HG03139 (cell line): ENCODE results near the gene CSAD.

Experiments used
- ATAC-seq: cut with Tn5 transposase; IDR thresholded peaks from one replicate; pipeline ENCODE4 v1.9.1; 2021; ENCODE audit not compliant: unreplicated experiment

Gene CSAD

DNA sequence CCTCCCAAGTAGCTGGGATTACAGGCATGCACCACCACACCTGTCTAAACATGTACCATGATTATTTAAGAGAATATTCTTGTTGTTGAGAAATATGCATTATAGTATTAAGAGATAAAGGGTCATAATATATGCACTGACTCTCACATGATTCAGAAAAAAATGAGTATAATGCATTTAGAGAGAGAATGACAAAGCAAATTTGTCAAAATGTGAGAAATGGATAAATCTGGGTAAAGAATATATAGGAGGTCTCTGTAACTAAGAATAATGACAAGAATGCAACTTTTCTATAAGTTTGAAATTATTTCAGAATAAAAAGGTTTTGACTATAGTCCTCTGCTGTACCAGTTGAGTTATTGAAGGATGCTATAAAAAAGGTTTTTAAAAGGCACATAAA lies 28.3 kb downstream of the CSAD start:
- ATAC-seq: no peak

DNA sequence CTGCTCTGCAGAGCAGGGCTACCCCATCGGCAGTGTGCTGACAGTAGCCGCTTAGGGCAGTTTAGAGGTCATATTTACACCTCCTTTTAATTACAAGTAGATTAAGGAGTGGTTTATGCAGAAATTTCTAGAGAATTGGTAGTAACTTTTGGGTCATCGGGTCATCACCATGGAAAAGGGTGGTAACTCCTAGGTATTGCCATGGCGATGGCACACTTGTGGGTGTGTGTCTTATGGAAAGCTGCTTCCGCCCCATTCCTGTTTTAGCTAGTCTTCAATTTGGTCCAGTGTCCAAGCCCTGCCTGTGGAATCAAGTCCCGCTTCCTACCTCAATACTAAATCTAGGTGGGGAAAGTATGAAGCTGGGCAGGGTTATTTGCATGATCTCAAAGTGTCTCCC lies 29.7 kb downstream of the CSAD start:
- no peak for ATAC-seq

DNA sequence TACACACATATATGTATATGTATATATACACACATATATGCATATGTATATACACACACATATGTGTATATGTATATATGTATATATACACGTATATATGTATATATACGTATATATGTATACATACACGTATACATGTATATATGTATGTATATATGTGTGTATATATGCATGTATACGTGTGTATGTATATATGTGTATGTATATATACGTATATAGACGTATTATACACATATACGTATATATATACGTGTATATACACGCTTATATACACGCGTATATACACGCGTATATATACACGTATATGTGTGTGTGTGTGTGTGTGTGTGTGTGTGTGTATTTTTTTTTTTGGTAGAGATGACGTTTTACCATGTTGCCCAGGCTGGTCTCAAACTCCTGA lies 33.1 kb downstream of the CSAD start:
- no peak for ATAC-seq

DNA sequence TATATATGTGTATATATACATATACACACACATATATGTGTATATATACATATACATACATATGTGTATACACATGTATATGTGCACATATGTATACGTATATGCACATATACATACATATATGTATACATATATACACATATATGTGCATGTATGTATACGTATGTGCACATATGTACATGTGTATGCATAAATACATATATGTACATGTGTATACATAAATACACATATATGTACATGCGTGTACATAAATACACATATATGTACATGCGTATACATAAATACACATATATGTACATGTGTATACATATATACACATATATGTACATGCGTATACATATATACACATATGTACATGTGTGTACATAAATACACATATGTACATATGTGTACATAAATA lies 33.5 kb downstream of the CSAD start:
- ATAC-seq: no peak

DNA sequence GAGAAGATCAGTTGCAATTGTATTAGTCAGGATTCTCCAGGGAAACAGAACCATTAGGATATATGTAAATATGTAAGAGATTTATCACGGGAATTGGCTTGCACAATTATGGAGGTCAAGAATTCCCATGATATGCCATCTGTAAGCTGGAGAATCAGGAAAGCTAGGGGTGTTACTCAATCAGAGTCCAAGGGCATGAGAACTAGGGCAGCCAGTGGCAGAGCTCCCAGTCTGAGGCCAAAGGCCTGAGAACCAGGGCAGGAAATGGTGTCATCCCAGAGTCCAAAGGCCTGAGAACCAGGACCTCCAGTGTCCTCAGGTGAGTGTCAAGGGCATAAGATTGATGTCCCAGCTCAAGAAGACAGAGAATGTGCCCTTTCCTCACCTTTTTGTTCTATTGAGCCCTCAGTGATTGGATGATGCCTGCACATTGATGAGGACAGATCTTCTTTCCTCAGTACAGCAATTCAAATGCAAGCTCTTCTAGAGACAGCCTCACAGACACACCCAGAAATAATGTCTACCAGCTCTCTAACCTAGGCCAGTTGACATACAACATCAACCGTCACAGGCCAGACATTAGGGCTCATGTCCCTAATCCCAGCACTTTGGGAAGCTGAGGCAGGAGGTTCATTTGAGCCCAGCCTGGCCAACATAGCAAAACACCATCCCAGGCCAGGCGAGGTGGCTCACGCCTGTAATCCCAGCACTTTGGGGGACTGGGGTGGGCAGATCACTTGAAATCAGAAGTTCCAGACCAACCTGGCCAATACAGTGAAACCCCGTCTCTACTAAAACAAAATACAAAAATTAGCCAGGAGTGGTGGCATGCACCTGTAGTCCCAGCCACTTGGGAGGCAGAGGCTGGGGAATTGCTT lies 35.1 kb downstream of the CSAD start:
- ATAC-seq: no peak

DNA sequence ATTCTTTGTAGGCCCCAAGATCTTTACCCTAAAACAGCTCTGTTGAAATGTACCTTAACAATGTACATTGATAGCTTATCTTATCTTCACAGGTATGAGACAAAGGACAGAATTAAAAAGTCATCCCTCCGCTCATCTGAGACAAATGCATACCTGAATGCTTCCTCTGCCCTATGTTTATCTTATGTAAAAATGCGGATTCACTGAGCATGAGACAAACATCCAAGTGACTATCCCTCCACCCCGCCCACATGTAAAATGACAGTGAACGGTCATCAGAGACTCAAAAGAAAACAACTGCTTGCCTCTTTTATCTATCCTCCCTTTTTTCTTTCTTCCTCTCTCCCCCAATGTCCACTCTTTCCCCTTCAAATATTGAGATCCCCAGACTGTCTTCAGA lies 37.4 kb downstream of the CSAD start:
- no peak for ATAC-seq

DNA sequence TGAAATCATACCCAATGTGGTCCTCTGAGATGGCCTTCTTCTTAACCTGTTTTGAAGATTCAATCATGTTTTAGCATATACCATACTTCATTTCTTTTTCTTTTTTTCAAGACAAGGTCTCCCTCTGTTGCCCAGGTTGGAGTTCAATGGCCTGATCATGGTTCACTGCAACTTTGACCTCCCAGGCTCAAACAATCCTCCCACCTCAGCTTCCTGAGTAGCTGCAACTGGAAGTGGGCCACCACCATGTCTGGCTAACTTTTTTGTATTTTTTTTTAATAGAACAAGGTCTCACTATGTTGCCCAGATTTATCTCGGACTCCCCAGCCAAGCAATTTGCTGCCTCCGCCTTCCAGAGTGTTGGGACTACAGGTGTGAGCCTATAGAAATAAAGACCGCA lies 47.0 kb downstream of the CSAD start:
- ATAC-seq: no peak

DNA sequence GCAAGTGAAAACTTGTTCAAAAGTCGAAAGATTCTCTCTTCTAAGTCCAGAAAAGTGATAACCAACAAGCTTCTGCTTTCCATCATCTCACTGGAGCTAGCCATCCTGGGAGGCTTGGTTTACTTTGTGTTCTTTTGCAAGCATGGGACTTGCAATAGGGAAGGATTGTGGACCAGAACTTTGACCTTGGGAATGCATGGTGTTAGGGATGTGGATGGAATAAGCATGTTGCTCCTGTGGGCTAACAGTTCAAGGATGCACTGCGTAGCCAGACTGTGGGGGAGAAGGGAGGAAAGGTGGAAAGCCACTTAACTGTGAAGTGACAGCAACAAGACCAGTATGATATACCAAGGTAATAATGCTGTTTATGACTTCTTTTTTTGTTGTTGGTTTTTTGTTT lies 48.9 kb downstream of the CSAD start:
- ATAC-seq: no peak

DNA sequence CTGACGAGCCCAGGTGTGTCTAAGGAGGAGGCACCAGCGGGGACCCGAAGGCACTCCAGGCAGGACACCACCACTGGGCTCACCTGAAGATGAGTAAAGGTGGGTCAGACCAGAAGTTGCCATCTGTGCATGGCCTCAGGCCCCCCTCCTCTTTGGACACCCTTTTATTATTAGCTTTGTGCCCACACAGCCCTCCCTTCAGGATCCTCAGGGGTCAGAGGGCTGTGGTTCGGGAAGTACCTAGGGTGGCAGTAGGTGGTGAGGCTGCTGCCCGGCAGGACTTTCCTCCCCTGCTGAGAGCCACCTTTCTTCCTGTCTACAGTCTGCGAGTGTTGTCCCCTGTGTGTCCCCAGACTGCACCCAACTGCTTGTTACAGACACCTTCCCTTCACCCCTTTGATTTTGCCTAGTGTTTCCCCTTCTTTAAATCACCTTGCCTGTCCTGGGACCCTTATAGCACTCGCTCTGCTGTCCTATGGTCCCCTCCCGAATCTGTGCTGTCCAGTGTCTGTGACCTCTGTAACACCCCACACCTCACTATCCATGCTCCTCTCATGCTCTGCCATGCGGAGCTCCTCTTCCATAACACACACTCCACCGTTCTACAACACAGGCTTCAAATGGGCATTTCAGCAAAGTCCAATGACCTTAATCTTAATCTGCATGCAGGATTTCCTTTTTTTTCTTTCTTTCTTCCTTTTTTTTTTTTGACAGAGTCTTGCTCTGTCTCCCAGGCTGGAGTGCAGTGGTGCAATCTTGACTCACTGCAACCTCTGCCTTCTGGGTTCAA lies 51.8 kb downstream of the CSAD start:
- ATAC-seq: no peak

DNA sequence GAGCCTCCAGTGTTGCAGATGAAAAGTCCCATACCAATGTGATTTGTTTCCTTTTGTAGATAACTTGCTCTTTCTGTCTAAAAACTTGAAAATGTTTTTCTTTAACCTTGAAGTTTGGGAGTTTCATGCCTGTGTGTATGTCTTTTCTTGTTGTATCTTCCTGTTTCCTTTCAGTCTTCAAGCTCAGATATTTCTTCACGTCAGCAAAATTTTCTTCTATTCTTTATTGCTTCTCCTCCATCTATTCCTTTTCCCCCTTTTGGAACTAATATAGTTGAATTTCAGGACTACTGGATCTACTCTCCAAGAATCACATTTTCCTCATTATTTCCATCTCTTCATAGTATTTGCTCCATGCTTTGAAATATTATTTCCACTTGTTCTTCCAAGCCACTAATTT lies 53.6 kb downstream of the CSAD start:
- ATAC-seq: no peak

DNA sequence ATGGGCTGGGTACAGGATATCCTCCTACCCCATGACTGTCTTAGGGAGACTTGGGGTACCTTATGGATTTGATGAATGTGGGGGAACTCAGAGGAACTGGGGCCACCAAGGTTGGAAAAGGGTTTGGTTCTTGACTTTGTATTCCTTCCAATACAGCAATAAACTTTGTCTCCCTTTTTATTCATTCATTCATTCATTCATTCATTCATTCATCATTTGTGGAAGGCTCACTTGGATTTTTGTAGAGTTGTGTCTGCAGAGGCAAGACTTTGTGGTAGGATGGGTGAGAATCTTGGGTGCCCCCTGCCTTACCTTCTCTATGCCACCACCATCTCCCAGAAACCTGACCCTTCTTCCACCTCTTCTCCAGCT lies 56.4 kb downstream of the CSAD start:
- ATAC-seq: no peak

DNA sequence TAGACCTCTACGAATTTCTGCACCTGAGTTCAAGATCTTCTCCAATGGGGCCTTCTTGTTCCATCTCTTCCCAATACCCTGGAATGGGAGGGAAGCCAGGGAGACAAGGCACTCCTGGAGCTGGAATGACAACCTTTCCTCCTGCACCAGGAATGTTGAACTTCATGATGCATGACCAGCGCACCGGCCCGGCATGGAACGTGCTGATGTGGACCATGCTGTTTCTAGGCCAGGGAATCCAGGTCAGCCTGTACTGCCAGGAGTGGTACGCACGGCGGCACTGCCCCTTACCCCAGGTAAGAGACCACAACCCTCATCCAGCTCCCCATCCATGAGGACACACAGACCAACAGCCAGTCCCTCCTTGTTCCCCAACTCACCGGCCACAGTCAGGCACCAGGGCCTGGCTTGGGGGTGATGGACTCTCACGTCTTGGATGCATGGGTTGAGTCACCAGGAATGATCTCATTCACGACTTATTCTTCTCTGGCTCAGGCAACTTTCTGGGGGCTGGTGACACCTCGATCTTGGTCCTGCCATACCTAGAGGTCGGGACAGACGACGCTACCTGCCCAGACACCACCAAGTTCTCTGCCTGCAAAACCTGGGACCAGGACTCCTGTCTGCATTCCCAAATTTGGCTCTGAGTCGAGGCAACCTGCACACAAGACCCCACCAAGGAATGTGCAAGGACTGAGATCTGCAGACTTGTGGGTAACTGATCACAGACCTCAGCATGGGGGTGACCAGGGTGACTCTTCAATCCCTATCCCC lies 57.0 kb downstream of the CSAD start:
- ATAC-seq: no peak

DNA sequence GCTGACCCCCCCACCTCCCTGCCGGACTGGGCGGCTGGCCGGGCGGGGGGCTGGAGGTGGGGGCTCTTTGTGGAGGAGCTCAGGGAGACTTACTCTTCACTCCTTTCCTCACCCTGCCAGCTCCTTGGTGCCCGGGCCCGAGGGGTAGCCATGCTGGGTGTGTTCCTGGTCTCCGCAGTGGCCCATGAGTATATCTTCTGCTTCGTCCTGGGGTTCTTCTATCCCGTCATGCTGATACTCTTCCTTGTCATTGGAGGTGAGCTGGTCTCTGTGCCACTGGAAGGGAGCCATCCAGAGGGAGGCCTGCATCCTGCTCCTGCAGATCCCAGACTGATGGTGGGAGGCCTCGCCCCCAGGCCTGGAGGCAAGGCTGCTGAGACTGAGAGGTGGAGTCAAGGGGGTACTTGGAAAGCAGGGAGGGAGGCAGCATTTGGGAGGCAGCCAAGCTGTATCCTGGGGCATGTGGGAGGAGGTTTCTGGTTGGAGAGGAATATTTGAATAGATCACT lies 57.7 kb downstream of the CSAD start:
- no peak for ATAC-seq

DNA sequence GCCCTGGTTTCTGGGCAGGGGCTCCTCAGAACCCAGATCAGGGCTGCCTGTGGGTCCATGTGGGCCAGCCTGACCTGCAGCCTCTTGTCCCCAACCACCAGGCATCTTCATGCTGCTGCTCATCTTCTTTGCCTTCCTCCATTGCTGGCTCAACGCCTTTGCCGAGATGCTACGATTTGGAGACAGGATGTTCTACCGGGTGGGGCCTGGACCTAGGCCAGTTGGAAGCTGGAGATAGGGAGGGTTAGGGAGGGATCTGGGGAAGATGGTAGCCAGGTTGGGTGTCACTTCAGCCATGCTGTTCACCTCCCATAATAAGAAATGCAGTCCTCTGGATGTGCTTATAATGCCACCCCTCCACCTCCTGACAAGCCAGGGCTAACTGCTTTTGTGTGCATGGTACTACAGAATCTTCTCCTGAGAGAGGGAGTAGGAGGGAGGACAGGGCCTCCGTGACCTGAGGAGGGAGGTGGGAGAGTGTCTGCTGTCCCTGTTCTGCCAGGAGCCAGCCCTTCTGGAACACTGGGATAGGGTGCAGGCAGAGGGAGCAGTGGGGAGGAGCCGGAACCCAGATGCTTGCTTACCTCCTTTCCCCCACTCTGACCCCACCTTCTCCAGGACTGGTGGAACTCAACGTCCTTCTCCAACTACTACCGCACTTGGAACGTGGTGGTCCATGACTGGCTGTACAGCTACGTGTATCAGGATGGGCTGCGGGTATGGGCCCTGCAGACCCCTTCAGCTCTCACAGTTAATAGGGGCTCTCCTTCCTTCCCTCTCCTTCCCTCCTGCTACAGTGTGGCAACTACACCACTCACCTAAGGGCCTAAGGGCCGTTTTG lies 59.8 kb downstream of the CSAD start:
- ATAC-seq: no peak

DNA sequence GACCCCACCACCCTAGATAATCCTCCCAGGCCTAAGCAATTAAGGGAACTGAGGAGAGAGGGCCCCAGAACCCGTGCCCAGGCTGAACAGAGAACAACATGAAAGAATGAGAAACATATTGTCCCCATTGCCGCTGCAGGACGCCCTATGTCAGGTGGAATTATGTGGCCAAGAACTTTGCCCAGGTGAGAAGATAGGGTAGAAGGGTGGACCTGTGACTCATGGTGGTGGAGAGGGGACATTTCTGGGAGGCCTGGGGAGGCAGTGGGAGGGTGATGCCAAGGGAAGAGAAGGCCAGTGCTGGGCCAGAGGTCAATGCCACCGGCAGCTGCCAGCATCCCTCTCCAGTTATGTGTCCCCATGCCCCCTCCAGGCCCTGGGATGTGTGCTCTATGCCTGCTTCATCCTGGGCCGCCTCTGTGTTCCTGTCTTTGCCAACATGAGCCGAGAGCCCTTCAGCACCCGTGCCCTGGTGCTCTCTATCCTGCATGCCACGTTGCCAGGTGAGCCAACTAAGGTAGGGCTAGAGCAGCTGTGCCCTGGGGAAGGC lies 61.9 kb downstream of the CSAD start:
- no peak for ATAC-seq

DNA sequence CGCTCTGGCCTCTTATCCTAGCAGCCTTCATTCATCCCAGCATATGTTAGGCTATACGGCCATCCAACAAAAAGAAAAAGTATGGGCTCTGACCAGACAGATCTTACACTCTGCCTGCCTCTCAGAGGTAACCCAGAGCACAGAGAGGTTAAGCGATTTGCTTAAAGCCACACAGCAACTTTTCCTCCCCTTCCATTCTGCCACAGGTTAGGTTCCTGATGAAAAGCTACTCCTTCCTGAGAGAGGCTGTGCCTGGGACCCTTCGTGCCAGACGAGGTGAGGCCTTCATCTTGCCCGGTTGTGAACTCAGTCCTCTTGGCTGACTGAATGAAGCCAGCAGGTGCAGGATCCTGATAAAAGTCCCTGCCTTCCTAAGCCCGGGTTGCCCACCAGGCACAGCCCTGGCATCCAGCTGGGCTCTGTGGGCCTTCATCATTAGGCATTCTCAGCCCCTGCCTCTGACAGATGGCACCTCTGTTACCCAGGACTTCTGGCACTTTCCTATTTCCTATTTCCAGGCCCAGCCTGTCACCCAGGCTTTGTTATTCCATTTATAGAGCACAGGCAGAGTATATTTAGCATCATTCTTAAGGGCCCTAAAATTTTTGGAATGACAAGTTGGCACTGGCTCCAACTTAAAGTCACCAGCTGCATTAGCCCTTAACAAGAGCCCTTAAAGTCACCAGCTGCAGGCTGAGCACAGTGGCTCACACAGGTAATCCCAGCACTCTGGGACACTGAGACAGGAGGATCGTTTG lies 64.7 kb downstream of the CSAD start:
- no peak for ATAC-seq

DNA sequence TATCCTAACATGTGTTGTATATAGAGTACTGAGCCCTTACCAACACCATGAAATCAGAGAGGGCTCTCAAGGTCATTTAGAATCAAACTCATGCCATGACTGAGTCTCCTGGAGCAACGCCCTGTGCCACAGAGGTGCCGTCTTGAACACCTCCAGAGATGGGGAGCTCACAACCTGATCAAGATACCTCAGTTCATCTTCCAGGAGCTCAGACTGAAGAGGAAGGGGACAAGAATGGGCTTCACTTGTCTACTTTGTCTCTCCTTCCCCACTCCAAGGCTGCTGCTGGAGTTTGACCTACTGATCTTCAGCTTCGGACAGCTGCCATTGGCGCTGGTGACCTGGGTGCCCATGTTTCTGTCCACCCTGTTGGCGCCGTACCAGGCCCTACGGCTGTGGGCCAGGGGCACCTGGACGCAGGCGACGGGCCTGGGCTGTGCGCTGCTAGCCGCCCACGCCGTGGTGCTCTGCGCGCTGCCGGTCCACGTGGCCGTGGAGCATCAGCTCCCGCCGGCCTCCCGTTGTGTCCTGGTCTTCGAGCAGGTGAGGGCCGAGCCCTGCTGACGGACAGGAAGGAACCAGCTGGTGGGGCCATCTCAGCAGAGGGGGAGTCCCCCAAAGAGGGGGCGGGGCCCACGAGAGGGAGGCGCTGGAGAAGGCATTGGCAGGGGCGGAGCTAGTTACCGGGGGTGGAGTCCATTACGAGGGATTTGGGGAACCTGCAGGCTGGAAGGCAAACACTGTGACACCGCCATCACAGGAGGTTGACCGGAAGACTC lies 65.4 kb downstream of the CSAD start:
- ATAC-seq: no peak

DNA sequence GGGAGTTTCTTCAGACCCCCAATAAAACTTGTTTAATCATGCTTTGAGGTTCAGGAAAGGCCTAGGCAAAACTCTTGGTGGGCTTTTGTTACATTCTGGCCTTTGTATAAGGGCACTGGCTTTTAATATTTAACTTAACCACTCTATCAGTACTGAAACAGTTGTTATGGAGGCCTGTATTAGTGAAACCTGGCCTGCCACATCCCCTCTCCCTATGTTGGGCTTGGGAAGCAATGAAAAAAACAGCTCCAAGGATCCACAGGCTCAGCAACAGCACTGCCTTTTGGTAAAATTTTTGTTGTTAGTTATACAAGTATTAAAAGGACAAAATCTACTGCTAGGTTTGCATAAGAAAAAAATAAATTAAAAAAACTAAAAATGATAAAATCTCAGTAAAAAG lies 66.8 kb downstream of the CSAD start:
- ATAC-seq: no peak
